HG03565 (cell line): ENCODE data around the gene GLRA2.

Experiments
- ATAC-seq: cut with Tn5 transposase; IDR thresholded peaks from one replicate; pipeline ENCODE4 v1.9.1; 2021; ENCODE audit warnings: mild to moderate bottlenecking, moderate library complexity; ENCODE audit not compliant: unreplicated experiment

Gene GLRA2

GRCh38 chrX:14529290-14529989 is at the start of gene GLRA2:
GLRA2 (plus strand) TSS chrX:14529536; CDS start chrX:14530058, 522 bp downstream.
- ATAC-seq, result no peak

- ATAC-seq, result no peak
These were observed 39.9 kb upstream of the GLRA2 start for GRCh38 chrX:14489437-14489836.

GRCh38 chrX:14491689-14492088 is 37.6 kb upstream of the GLRA2 start:
- no peak for ATAC-seq

- no peak for ATAC-seq
These were observed 32.7 kb upstream of the GLRA2 start for GRCh38 chrX:14496674-14497073.

GRCh38 chrX:14497184-14497666 is 32.1 kb upstream of the GLRA2 start:
- ATAC-seq, result peak; percentile 65

GRCh38 chrX:14501327-14501726 is 28.0 kb upstream of the GLRA2 start:
- ATAC-seq, result no peak

- ATAC-seq, result no peak
These were observed 24.3 kb upstream of the GLRA2 start for GRCh38 chrX:14504960-14505538.

- ATAC-seq, result no peak
These were observed 23.7 kb upstream of the GLRA2 start for GRCh38 chrX:14505648-14506047.

GRCh38 chrX:14506866-14507265 is 22.5 kb upstream of the GLRA2 start:
- ATAC-seq, result no peak

GRCh38 chrX:14508025-14508690 is 21.2 kb upstream of the GLRA2 start:
- no peak for ATAC-seq

- no peak for ATAC-seq
These were observed 19.8 kb upstream of the GLRA2 start for GRCh38 chrX:14509325-14510057.

GRCh38 chrX:14528629-14529289 is 577 bp upstream of the GLRA2 start:
- ATAC-seq, result no peak

GRCh38 chrX:14533867-14534266 is 4.5 kb downstream of the GLRA2 start:
- ATAC-seq, result no peak

- no peak for ATAC-seq
These were observed 16.9 kb downstream of the GLRA2 start for GRCh38 chrX:14546190-14546589.

- ATAC-seq, result no peak
These were observed 24.9 kb downstream of the GLRA2 start for GRCh38 chrX:14554131-14554715.

- no peak for ATAC-seq
These were observed 34.7 kb downstream of the GLRA2 start for GRCh38 chrX:14564058-14564457.

GRCh38 chrX:14573161-14573560 is 43.8 kb downstream of the GLRA2 start:
- no peak for ATAC-seq

- ATAC-seq, result no peak
These were observed 51.7 kb downstream of the GLRA2 start for GRCh38 chrX:14581081-14581480.

GRCh38 chrX:14584548-14584947 is 55.2 kb downstream of the GLRA2 start:
- no peak for ATAC-seq

GRCh38 chrX:14590216-14590615 is 60.9 kb downstream of the GLRA2 start:
- ATAC-seq, result no peak
